Measurements from ENCODE around the gene GSC. TPM values are rescaled to one million over a fixed set of nuclear protein-coding genes. Genes with fewer than 3 reads are reported as not detected.

GSC gene
- total and polyA plus RNA-seq, 10 donors = not detected

GRCh38 chr14:94779713-94780112 is 9.8 kb upstream of the GSC start:
- DNase-seq = no peak
- 80 to 97% (median 93%) methylated on average over 2 to 5 of the region's 5 CpGs for WGBS, 5 donors
- Histone ChIP-seq H3K4me3 (no peak overlapping the region), H3K27ac (no peak overlapping the region), H3K9me3 (no peaks in the 10 kb centered on the region), H3K27me3 (replicated peaks in 1 of 7) (peaks cover 4 to 89% (median 40%) of the 10 kb centered on the region in 7 donors), H3K36me3 (no peaks in the 10 kb centered on the region), H3K4me1 (no peaks in the 10 kb centered on the region)
- intact Hi-C loops (cut with DNase I; ENCODE audit: low total_unique reads) = no loop called here
- TF ChIP-seq POLR2A (IDR thresholded peaks at IDR 0.05) = no peak

- Histone ChIP-seq H3K36me3 (no peaks in the 10 kb centered on the region), H3K27ac (no peak overlapping the region), H3K9me3 (no peaks in the 10 kb centered on the region), H3K4me3 (no peak overlapping the region), H3K27me3 (replicated peaks in 1 of 7) (peaks cover 11 to 100% (median 79%) of the 10 kb centered on the region in 7 donors), H3K4me1 (peaks cover 0 to 21% (median 4%) of the 10 kb centered on the region in 6 donors)
- no peak for DNase-seq
- intact Hi-C loops (cut with DNase I; ENCODE audit: low total_unique reads) = no loop called here
- TF ChIP-seq POLR2AphosphoS5 (IDR thresholded peaks at IDR 0.05) (no peak), POLR2A (IDR thresholded peaks at IDR 0.05) (no peak), CTCF (IDR thresholded peaks at IDR 0.05 in 8 of 11, conservative IDR thresholded peaks at IDR 0.05 in 3 of 11) (no peak)
- 9 to 16% (median 12%) methylated on average over 2 of the region's 2 CpGs for WGBS, 5 donors
These were observed 5.9 kb upstream of the GSC start for GRCh38 chr14:94775871-94776210.

GRCh38 chr14:94775091-94775870 is 5.4 kb upstream of the GSC start:
- DNase-seq = no peak
- no peak overlapping the region for H3K4me3 ChIP-seq
- no peaks in the 10 kb centered on the region for H3K9me3 ChIP-seq
- no peak for TF ChIP-seq POLR2A (IDR thresholded peaks at IDR 0.05)
- TF ChIP-seq POLR2AphosphoS5 (IDR thresholded peaks at IDR 0.05) = no peak
- TF ChIP-seq CTCF (IDR thresholded peaks at IDR 0.05 in 8 of 11, conservative IDR thresholded peaks at IDR 0.05 in 3 of 11) = no peak
- peaks cover 0 to 27% (median 8%) of the 10 kb centered on the region in 6 donors for H3K4me1 ChIP-seq
- no peaks in the 10 kb centered on the region for H3K36me3 ChIP-seq
- 6 to 8% (median 7%) methylated on average over 20 of the region's 20 CpGs for WGBS, 5 donors
- H3K27ac ChIP-seq = no peak overlapping the region
- intact Hi-C loops (cut with DNase I; ENCODE audit: low total_unique reads) = no loop called here
- peaks cover 11 to 100% (median 85%) of the 10 kb centered on the region in 7 donors for H3K27me3 ChIP-seq (replicated peaks in 1 of 7)

GRCh38 chr14:94774344-94775090 is 4.6 kb upstream of the GSC start:
- Histone ChIP-seq H3K36me3 (no peaks in the 10 kb centered on the region), H3K9me3 (no peaks in the 10 kb centered on the region), H3K27me3 (replicated peaks in 1 of 7) (peaks cover 11 to 100% (median 90%) of the 10 kb centered on the region in 7 donors), H3K4me1 (peaks cover 0 to 34% (median 16%) of the 10 kb centered on the region in 6 donors), H3K27ac (no peak overlapping the region), H3K4me3 (no peak overlapping the region)
- DNase-seq = no peak
- intact Hi-C loops (cut with DNase I; ENCODE audit: low total_unique reads) = no loop called here
- TF ChIP-seq POLR2A (IDR thresholded peaks at IDR 0.05) = no peak
- TF ChIP-seq CTCF (IDR thresholded peaks at IDR 0.05 in 8 of 11, conservative IDR thresholded peaks at IDR 0.05 in 3 of 11) = no peak
- no peak for TF ChIP-seq POLR2AphosphoS5 (IDR thresholded peaks at IDR 0.05)
- WGBS, 5 donors = 7 to 12% (median 9%) methylated on average over 11 of the region's 11 CpGs

Measured in spleen (tissue), 11 donors.